Measurements from ENCODE around the gene CFAP74.
"Not testable (repeated sequence)": the region's sequence is repeated elsewhere in the genome, so short reads cannot be mapped to it uniquely, and the experiment has no call there.

The CFAP74 gene

GRCh38 chr1:1986451-1987141 is 17.0 kb downstream of the CFAP74 start:
- DNase-seq, result no peak

- DNase-seq, result no peak
Measured at GRCh38 chr1:1985375-1986050, 18.1 kb downstream of the CFAP74 start.

- DNase-seq, result no peak
Measured at GRCh38 chr1:1984560-1985070, 19.0 kb downstream of the CFAP74 start.

- no peak for DNase-seq
Measured at GRCh38 chr1:1982379-1983232, 21.0 kb downstream of the CFAP74 start.

GRCh38 chr1:1981631-1982327 is 21.8 kb downstream of the CFAP74 start:
- not testable (repeated sequence) for DNase-seq

GRCh38 chr1:1981142-1981500 is 22.5 kb downstream of the CFAP74 start:
- DNase-seq, result no peak

- no peak for DNase-seq
Measured at GRCh38 chr1:1980467-1981141, 23.0 kb downstream of the CFAP74 start.

DNA sequence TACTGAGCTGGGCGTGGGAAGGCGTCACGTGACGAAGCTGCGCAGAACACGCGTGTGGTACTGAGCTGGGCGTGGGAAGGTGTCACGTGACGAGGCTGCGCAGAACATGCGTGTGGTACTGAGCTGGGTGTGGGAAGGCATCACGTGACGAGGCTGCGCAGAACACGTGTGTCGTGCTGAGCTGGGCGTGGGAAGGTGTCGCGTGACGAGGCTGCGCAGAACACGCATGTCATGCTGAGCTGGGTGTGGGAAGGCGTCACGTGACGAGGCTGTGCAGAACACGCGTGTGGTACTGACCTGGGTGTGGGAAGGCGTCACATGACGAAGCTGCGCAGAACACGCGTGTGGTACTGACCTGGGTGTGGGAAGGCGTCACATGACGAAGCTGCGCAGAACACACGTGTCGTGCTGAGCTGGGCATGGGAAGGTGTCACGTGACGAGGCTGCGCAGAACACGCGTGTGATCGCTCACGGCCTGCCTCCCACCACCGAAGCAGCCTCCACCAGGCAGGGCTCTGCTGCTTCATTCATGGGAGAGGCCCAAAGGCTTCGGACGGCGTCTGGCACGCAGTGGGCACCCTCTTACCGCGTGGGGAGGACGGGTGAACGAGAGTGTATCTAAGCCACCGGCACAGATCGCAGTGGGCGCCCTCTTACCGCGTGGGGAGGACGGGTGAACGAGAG is 24.0 kb downstream of the CFAP74 start:
- no peak for DNase-seq

DNA sequence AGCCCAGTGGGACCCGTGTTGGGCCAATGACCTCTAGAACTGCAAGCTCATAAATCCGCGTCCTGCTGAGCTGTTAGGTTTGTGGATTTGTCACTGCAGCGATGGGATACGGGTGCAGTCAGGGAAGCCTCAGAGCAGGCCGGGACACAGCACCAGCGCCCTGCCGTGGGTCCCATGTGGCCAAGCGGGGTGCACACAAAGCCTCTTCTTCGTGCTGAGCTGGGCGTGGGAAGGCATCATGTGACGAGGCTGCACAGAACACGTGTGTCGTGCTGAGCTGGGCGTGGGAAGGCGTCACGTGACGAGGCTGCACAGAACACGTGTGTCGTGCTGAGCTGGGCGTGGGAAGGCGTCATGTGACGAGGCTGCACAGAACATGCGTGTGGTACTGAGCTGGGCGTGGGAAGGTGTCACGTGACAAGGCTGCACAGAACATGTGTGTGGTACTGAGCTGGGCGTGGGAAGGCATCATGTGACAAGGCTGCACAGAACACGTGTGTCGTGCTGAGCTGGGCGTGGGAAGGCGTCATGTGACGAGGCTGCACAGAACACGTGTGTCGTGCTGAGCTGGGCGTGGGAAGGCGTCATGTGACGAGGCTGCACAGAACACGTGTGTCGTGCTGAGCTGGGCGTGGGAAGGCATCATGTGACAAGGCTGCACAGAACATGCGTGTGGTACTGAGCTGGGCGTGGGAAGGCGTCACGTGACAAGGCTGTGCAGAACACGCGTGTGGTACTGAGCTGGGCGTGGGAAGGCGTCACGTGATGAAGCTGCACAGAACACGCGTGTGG is 24.7 kb downstream of the CFAP74 start:
- not testable (repeated sequence) for DNase-seq

DNA sequence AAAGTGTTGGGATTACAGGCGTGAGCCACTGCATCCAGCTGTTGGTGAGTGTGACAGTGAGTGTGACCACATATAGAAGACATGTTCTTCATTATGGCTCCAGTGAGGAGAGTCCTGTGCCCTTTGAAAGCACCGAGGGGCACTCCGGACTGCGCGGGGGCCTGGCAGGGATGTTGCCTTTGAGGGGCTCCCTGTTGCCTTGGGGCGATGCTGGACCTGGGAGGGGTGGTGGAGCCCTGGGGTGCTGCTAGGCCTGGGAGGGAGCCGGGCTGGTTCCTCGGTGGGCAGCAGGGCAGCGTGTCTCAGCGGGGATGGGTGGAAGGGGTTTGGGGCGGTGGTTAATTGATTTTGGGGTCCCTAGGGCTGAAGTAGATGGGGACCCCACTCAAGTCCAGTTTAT is 25.5 kb downstream of the CFAP74 start:
- no peak for DNase-seq

DNA sequence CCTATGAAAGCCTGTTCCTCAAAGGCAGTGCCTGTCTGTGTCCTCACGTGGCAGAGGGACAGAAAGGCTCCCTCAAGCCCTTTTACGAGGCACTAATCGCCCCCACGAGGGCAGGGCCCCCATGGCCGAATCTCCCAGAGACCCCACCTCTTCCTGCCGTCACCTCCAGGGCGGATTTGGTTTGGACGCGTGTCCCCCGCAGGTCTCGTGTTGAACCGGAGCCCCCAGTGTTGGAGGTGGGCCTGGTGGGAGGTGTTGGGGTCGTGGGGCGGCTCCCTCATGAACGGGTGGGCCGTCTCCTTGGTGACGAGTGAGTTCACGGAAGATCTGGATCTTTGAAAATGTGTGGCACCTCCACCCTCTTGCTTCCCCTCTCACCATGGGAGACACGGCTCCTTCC is 27.6 kb downstream of the CFAP74 start:
- no peak for DNase-seq

- no peak for DNase-seq
Measured at GRCh38 chr1:1975535-1975934, 28.1 kb downstream of the CFAP74 start.

GRCh38 chr1:1974834-1975233 is 28.8 kb downstream of the CFAP74 start:
- no peak for DNase-seq

- no peak for DNase-seq
Measured at GRCh38 chr1:1973716-1974642, 29.6 kb downstream of the CFAP74 start.

- DNase-seq, result no peak
Measured at GRCh38 chr1:1972976-1973715, 30.4 kb downstream of the CFAP74 start.

GRCh38 chr1:1971688-1972087 is 31.9 kb downstream of the CFAP74 start:
- no peak for DNase-seq

DNA sequence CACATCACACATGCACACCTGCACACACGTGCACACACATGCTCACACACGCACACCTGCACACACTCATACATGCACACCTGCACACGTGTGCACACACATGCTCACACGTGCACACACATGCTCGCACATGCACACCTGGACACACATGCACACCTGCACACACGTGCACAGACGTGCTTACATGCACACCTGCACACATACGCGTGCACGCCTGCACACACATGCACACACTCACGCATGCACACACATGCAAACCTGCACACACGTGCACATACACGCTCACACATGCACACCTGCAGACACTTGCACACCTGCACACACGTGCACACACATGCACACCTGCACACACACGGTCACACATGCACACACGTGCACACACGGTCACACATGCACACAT is 32.6 kb downstream of the CFAP74 start:
- DNase-seq, result no peak

DNA sequence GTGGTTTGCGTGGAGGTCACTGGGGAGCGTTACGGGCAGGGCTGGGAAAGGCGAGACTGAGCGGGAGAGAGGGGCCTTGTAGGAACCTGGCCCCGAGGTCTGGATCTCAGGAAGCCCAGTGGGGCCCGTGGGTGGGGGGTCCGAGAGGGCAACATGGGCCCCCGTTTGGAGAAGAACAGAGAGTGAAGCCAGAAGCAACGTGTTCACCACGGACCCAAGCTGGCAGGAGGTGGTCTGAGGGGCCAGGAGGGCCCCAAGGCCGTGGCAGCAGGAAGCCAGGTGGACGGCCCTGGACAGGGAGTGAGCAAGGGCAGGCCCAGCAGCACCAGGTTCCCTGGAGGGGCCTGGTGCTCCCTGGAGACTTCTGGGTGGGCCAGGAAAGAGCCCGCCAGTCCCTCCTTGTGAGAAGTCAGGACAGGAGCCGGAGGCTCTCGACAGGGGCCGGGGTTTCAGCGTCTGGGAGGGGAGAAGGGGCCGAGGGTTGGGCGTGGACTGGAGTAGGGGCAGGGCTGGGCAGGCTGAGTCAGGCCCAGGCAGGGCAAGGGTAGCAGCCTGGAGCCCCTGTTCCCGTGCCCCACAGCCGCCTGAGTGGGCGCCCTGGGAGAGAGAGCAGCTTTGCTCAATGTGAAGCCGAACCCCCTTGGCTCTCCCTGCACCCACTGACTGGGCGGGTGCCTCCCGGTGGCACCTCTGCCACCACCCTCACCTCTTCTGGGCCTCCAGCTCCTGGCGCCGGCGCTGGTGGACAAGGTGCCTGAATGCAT is 33.5 kb downstream of the CFAP74 start:
- DNase-seq, result no peak
